PC-9 (cell line): ENCODE measurements around the gene SYCP3.

ENCODE experiments used
- EZH2 ChIP-seq: fragments of 200-600 bp; sonication (generic); IDR thresholded peaks from 2 replicates; pipeline ENCODE4 v1.8.0; 2017; ENCODE audit warnings: antibody characterized with exemption, low read depth
- TF ChIP-seq, protein P1 (sequence below): fragments of 200-600 bp; sonication (generic); conservative IDR thresholded peaks from 2 replicates; pipeline ENCODE4 v1.6.1; 2017; ENCODE audit warnings: mixed run types, antibody characterized with exemption, mild to moderate bottlenecking, moderate library complexity

DNA sequence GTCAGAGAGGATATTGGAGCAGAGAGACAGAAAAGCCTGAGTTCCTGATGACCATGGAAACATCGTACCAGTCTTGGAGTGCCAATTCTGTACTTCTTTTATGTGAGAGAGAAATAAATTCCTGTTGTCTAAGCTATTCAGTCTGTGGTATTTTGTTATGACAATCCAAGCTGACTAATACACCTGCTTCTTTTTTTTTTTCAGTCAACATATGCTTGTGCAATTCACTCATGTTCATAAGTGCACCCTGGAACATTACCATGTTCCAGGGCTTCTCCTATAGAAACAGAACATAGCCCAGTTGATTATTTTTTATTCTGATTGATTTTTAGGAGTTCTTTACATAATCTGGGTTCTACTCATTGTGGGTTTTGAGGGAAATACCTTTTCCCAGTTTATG lies 43.6 kb downstream of the SYCP3 start:
- TF ChIP-seq, protein P1, sequence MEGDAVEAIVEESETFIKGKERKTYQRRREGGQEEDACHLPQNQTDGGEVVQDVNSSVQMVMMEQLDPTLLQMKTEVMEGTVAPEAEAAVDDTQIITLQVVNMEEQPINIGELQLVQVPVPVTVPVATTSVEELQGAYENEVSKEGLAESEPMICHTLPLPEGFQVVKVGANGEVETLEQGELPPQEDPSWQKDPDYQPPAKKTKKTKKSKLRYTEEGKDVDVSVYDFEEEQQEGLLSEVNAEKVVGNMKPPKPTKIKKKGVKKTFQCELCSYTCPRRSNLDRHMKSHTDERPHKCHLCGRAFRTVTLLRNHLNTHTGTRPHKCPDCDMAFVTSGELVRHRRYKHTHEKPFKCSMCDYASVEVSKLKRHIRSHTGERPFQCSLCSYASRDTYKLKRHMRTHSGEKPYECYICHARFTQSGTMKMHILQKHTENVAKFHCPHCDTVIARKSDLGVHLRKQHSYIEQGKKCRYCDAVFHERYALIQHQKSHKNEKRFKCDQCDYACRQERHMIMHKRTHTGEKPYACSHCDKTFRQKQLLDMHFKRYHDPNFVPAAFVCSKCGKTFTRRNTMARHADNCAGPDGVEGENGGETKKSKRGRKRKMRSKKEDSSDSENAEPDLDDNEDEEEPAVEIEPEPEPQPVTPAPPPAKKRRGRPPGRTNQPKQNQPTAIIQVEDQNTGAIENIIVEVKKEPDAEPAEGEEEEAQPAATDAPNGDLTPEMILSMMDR = no peak
- no peak for TF ChIP-seq EZH2
